HEK293 (cell line): ENCODE measurements around the gene RNU2-63P.

Experiments
- CTCF ChIA-PET: fragments of 350-600 bp; formaldehyde crosslinking; extraction: SDS; loops from one replicate; lab custom pipeline; 2021; ENCODE audit warnings: antibody characterized with exemption; lab: Yijun Ruan, JAX
- POLR2A ChIA-PET: fragments of 300-600 bp; formaldehyde crosslinking; extraction: SDS; loops from one replicate; lab custom pipeline; 2020; ENCODE audit warnings: antibody characterized with exemption, inconsistent platforms; lab: Yijun Ruan, JAX
- H3K27ac ChIP-seq: fragments of 200-500 bp; sonication (Bioruptor generic); 2 replicates; pipeline ENCODE4 v1.5.1; 2014; ENCODE audit warnings: low read depth, low read length, control low read depth, inconsistent platforms; ENCODE audit errors: extremely low read depth
- H3K36me3 ChIP-seq, 2 experiments: fragments of 200-500 bp in 1 of 2; sonication (Bioruptor generic) in 1 of 2; 1 replicate in 1 of 2; 2 replicates in 1 of 2; pipeline ENCODE4 v1.5.1; 2014 to 2017; ENCODE audit warnings: inconsistent platforms in 2 of 2, low read length in 2 of 2; ENCODE audit not compliant: control insufficient read depth in 2 of 2, insufficient read depth in 1 of 2
- H3K4me1 ChIP-seq: fragments of 200-500 bp; sonication (Bioruptor generic); 2 replicates; pipeline ENCODE4 v1.5.1; 2014; ENCODE audit warnings: mild to moderate bottlenecking, low read length, inconsistent platforms; ENCODE audit not compliant: control insufficient read depth, insufficient read depth
- H3K4me3 ChIP-seq: 2 replicates; pipeline ENCODE4 v1.5.1; 2011; ENCODE audit warnings: low read depth, mild to moderate bottlenecking, control low read depth, low read length, moderate library complexity
- H3K9me3 ChIP-seq: fragments of 200-500 bp; sonication (Bioruptor generic); 2 replicates; pipeline ENCODE4 v1.5.1; 2014; ENCODE audit warnings: low read depth, low read length, inconsistent platforms; ENCODE audit not compliant: control insufficient read depth, insufficient read depth
- INSM2 ChIP-seq: fragments of 450-650 bp; formaldehyde crosslinking; IDR thresholded peaks from 2 replicates; pipeline ENCODE4 v1.5.1; 2016; ENCODE audit warnings: missing biosample characterization, missing genetic modification characterization
- MEIS1 ChIP-seq: sonication (generic); formaldehyde crosslinking; IDR thresholded peaks from 2 replicates; pipeline ENCODE4 v1.8.1; 2022; ENCODE audit warnings: missing genetic modification reagents, mild to moderate bottlenecking, borderline replicate concordance
- PRDM6 ChIP-seq: fragments of 450-650 bp; formaldehyde crosslinking; IDR thresholded peaks from 2 replicates; pipeline ENCODE4 v1.5.1; 2017; ENCODE audit warnings: missing biosample characterization, missing genetic modification characterization
- YY2 ChIP-seq: fragments of 450-650 bp; formaldehyde crosslinking; IDR thresholded peaks from 2 replicates; pipeline ENCODE4 v1.5.1; 2016; ENCODE audit warnings: missing biosample characterization, missing genetic modification characterization
- ZBTB17 ChIP-seq: fragments of 450-650 bp; formaldehyde crosslinking; IDR thresholded peaks from 2 replicates; pipeline ENCODE4 v1.5.1; 2016; ENCODE audit warnings: missing biosample characterization, missing genetic modification characterization
- ZBTB20 ChIP-seq: fragments of 450-650 bp; formaldehyde crosslinking; IDR thresholded peaks from 2 replicates; pipeline ENCODE4 v1.5.1; 2016; ENCODE audit warnings: missing biosample characterization, missing genetic modification characterization
- ZBTB21 ChIP-seq: fragments of 450-650 bp; formaldehyde crosslinking; IDR thresholded peaks from 2 replicates; pipeline ENCODE4 v1.5.1; 2017; ENCODE audit warnings: missing biosample characterization, missing genetic modification characterization
- ZBTB48 ChIP-seq: fragments of 450-650 bp; formaldehyde crosslinking; IDR thresholded peaks from 2 replicates; pipeline ENCODE4 v1.5.1; 2016; ENCODE audit warnings: missing biosample characterization, missing genetic modification characterization
- ZNF121 ChIP-seq: fragments of 450-650 bp; formaldehyde crosslinking; IDR thresholded peaks from 2 replicates; pipeline ENCODE4 v1.5.1; 2016; ENCODE audit warnings: missing biosample characterization, missing genetic modification characterization
- ZNF132 ChIP-seq: fragments of 450-650 bp; formaldehyde crosslinking; IDR thresholded peaks from 2 replicates; pipeline ENCODE4 v1.5.1; 2017; ENCODE audit warnings: missing biosample characterization, missing genetic modification characterization, borderline replicate concordance
- ZNF133 ChIP-seq: fragments of 450-650 bp; formaldehyde crosslinking; IDR thresholded peaks from 2 replicates; pipeline ENCODE4 v1.5.1; 2016; ENCODE audit warnings: missing biosample characterization, missing genetic modification characterization
- ZNF157 ChIP-seq: fragments of 450-650 bp; formaldehyde crosslinking; IDR thresholded peaks from 2 replicates; pipeline ENCODE4 v1.5.1; 2016; ENCODE audit warnings: missing biosample characterization, missing genetic modification characterization
- ZNF214 ChIP-seq: fragments of 450-650 bp; formaldehyde crosslinking; IDR thresholded peaks from 2 replicates; pipeline ENCODE4 v1.5.1; 2017; ENCODE audit warnings: missing biosample characterization, mild to moderate bottlenecking, missing genetic modification characterization, borderline replicate concordance
- ZNF223 ChIP-seq: fragments of 450-650 bp; formaldehyde crosslinking; IDR thresholded peaks from 2 replicates; pipeline ENCODE4 v1.5.1; 2016; ENCODE audit warnings: missing biosample characterization, missing genetic modification characterization
- ZNF266 ChIP-seq: fragments of 450-650 bp; formaldehyde crosslinking; IDR thresholded peaks from 2 replicates; pipeline ENCODE4 v1.5.1; 2016; ENCODE audit warnings: missing biosample characterization, missing genetic modification characterization, low read depth
- ZNF292 ChIP-seq: fragments of 450-650 bp; formaldehyde crosslinking; IDR thresholded peaks from 2 replicates; pipeline ENCODE4 v1.5.1; 2016; ENCODE audit warnings: low read depth, missing biosample characterization, missing genetic modification characterization, borderline replicate concordance
- ZNF335 ChIP-seq: fragments of 450-650 bp; formaldehyde crosslinking; conservative IDR thresholded peaks from 2 replicates; pipeline ENCODE4 v1.5.1; 2016; ENCODE audit warnings: missing biosample characterization, missing genetic modification characterization
- ZNF341 ChIP-seq: fragments of 450-650 bp; formaldehyde crosslinking; IDR thresholded peaks from 2 replicates; pipeline ENCODE4; 2016; ENCODE audit warnings: low read depth, missing biosample characterization, missing genetic modification characterization
- ZNF394 ChIP-seq: fragments of 450-650 bp; formaldehyde crosslinking; IDR thresholded peaks from 2 replicates; pipeline ENCODE4 v1.5.1; 2016; ENCODE audit warnings: missing biosample characterization, missing genetic modification characterization, mild to moderate bottlenecking, moderate library complexity, borderline replicate concordance
- ZNF426 ChIP-seq: fragments of 450-650 bp; formaldehyde crosslinking; IDR thresholded peaks from 2 replicates; pipeline ENCODE4 v1.5.1; 2017; ENCODE audit warnings: missing biosample characterization, missing genetic modification characterization, mild to moderate bottlenecking, inconsistent platforms, moderate library complexity
- ZNF521 ChIP-seq: fragments of 450-650 bp; formaldehyde crosslinking; IDR thresholded peaks from 2 replicates; pipeline ENCODE4 v1.5.1; 2017; ENCODE audit warnings: missing biosample characterization, mild to moderate bottlenecking, missing genetic modification characterization
- ZNF600 ChIP-seq: fragments of 450-650 bp; formaldehyde crosslinking; IDR thresholded peaks from 2 replicates; pipeline ENCODE4 v1.5.1; 2016; ENCODE audit warnings: missing biosample characterization, missing genetic modification characterization
- ZNF670 ChIP-seq: fragments of 450-650 bp; formaldehyde crosslinking; IDR thresholded peaks from 2 replicates; pipeline ENCODE4 v1.5.1; 2016; ENCODE audit warnings: missing biosample characterization, missing genetic modification characterization, low read depth
- ZSCAN16 ChIP-seq: fragments of 450-650 bp; formaldehyde crosslinking; IDR thresholded peaks from 2 replicates; pipeline ENCODE4 v1.5.1; 2016; ENCODE audit warnings: missing biosample characterization, missing genetic modification characterization
- TF ChIP-seq, protein P1 (sequence below): fragments of 450-650 bp; IDR thresholded peaks from 2 replicates; pipeline ENCODE4 v1.5.1; 2018; ENCODE audit warnings: missing biosample characterization, mild to moderate bottlenecking, missing genetic modification characterization
- TF ChIP-seq, protein P2 (sequence below): fragments of 450-650 bp; formaldehyde crosslinking; IDR thresholded peaks from 2 replicates; pipeline ENCODE4 v1.5.1; 2016; ENCODE audit warnings: missing biosample characterization, missing genetic modification characterization
- TF ChIP-seq, protein P3 (sequence below): fragments of 450-650 bp; formaldehyde crosslinking; IDR thresholded peaks from 2 replicates; pipeline ENCODE4 v1.5.1; 2016; ENCODE audit warnings: missing biosample characterization, missing genetic modification characterization

Gene RNU2-63P

DNA sequence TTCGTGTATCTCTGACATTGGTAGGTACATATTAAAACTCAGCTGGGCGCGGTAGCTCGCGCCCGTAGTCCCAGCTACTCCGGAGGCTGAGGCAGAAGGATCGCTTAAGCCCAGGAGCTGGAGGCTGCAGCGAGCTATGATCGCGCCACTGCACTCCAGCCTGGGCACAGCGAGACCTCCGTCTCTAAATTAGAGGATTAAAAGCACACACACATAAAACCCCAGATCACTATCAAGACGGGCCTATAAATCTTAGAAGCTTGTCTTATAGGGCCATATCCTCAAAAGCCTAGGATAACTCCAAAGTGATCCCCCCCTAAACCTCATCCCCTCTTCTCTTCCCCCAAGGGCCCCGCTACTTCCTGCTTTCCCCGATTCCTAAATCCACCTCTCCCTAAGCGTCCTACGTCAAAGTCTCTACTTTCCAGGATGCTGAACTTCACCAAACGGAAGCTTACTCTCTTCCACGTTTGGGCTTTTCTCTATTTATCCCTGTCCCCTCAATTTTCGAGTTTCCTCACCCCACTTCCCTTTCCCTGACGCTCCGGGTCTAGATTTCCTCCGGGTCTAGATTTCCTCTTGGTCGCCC lies 38.5 kb upstream of the RNU2-63P start:
- no peaks in the 10 kb centered on the region; a peak in 1 of 3 replicates for H3K36me3 ChIP-seq
- peak overlapping the region; percentile 92 for H3K27ac ChIP-seq
- ChIA-PET CTCF (interaction anchor here (0.5 to 1.2 kb wide), 4 partner anchors 24 to 1618 kb away, joined by 3 to 6 read pairs (median 5); no protein-coding TSS in a partner anchor), POLR2A (interaction anchor here (0.9 kb wide), 1 partner anchor 427 kb away, joined by 3 read pairs; no protein-coding TSS in a partner anchor)
- H3K9me3 ChIP-seq, result no peaks in the 10 kb centered on the region
- peaks cover 5% of the 10 kb centered on the region; the same call in 1 of the 2 replicates for H3K4me1 ChIP-seq
- H3K4me3 ChIP-seq, result peak overlapping the region; percentile 85
- TF ChIP-seq INSM2 (no peak), ZNF341 (tag by site-specific recombination) (no peak), ZNF223 (tag by site-specific recombination) (no peak), ZBTB20 (0 out of 2 replicates have a peak, but pooled peaks have one; percentile 13), ZBTB21 (tag by site-specific recombination) (no peak), ZNF600 (tag by site-specific recombination) (no peak), ZNF292 (no peak), ZNF214 (no peak), ZSCAN16 (tag by site-specific recombination) (no peak), ZBTB48 (tag by site-specific recombination) (0 out of 2 replicates have a peak, but pooled peaks have one; percentile 25), YY2 (tag by site-specific recombination) (no peak), PRDM6 (no peak), ZNF133 (tag by site-specific recombination) (no peak), ZNF426 (tag by site-specific recombination) (no peak), ZNF121 (no peak), ZNF335 (tag by site-specific recombination) (no peak), ZNF670 (tag by site-specific recombination) (no peak), ZNF157 (tag by site-specific recombination) (no peak), ZBTB17 (tag by site-specific recombination) (0 out of 2 replicates have a peak, but pooled peaks have one; percentile 21), ZNF521 (tag by site-specific recombination) (no peak), ZNF132 (tag by site-specific recombination) (no peak), ZNF394 (tag by site-specific recombination) (peak; percentile 27; the same call in 1 of the 2 replicates), ZNF266 (tag by site-specific recombination) (no peak), MEIS1 (no peak)
- TF ChIP-seq, protein P1, sequence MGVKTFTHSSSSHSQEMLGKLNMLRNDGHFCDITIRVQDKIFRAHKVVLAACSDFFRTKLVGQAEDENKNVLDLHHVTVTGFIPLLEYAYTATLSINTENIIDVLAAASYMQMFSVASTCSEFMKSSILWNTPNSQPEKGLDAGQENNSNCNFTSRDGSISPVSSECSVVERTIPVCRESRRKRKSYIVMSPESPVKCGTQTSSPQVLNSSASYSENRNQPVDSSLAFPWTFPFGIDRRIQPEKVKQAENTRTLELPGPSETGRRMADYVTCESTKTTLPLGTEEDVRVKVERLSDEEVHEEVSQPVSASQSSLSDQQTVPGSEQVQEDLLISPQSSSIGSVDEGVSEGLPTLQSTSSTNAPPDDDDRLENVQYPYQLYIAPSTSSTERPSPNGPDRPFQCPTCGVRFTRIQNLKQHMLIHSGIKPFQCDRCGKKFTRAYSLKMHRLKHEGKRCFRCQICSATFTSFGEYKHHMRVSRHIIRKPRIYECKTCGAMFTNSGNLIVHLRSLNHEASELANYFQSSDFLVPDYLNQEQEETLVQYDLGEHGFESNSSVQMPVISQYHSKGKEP (tag by site-specific recombination), result no peak
- TF ChIP-seq, protein P2, sequence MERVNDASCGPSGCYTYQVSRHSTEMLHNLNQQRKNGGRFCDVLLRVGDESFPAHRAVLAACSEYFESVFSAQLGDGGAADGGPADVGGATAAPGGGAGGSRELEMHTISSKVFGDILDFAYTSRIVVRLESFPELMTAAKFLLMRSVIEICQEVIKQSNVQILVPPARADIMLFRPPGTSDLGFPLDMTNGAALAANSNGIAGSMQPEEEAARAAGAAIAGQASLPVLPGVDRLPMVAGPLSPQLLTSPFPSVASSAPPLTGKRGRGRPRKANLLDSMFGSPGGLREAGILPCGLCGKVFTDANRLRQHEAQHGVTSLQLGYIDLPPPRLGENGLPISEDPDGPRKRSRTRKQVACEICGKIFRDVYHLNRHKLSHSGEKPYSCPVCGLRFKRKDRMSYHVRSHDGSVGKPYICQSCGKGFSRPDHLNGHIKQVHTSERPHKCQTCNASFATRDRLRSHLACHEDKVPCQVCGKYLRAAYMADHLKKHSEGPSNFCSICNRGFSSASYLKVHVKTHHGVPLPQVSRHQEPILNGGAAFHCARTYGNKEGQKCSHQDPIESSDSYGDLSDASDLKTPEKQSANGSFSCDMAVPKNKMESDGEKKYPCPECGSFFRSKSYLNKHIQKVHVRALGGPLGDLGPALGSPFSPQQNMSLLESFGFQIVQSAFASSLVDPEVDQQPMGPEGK (tag by site-specific recombination), result no peak
- TF ChIP-seq, protein P3, sequence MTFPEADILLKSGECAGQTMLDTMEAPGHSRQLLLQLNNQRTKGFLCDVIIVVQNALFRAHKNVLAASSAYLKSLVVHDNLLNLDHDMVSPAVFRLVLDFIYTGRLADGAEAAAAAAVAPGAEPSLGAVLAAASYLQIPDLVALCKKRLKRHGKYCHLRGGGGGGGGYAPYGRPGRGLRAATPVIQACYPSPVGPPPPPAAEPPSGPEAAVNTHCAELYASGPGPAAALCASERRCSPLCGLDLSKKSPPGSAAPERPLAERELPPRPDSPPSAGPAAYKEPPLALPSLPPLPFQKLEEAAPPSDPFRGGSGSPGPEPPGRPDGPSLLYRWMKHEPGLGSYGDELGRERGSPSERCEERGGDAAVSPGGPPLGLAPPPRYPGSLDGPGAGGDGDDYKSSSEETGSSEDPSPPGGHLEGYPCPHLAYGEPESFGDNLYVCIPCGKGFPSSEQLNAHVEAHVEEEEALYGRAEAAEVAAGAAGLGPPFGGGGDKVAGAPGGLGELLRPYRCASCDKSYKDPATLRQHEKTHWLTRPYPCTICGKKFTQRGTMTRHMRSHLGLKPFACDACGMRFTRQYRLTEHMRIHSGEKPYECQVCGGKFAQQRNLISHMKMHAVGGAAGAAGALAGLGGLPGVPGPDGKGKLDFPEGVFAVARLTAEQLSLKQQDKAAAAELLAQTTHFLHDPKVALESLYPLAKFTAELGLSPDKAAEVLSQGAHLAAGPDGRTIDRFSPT, result no peak
